Neural cell (in vitro differentiated cells): Measurements from ENCODE around the gene DUSP5.

Experiments used
- CTCF ChIP-seq: fragments of 450-650 bp; IDR thresholded peaks from 2 replicates; pipeline ENCODE4 v1.5.1; 2014; ENCODE audit warnings: antibody characterized with exemption, mild to moderate bottlenecking, moderate library complexity; ENCODE audit not compliant: poor library complexity, severe bottlenecking
- EP300 ChIP-seq: fragments of 450-650 bp; conservative IDR thresholded peaks from 2 replicates; pipeline ENCODE4 v1.6.1; 2014; ENCODE audit warnings: antibody characterized with exemption, mild to moderate bottlenecking, moderate library complexity; ENCODE audit not compliant: poor library complexity, severe bottlenecking
- EZH2 ChIP-seq: fragments of 200-600, 300-800 bp; shearing (Covaris generic), sonication (generic); IDR thresholded peaks from 2 replicates; pipeline ENCODE4 v1.6.1; 2014; ENCODE audit warnings: antibody characterized with exemption, low read length, borderline replicate concordance, mild to moderate bottlenecking; ENCODE audit not compliant: insufficient read depth, poor library complexity, severe bottlenecking
- MXI1 ChIP-seq: fragments of 450-650 bp; conservative IDR thresholded peaks from 2 replicates; pipeline ENCODE4 v1.6.1; 2014; ENCODE audit warnings: antibody characterized with exemption, mild to moderate bottlenecking; ENCODE audit not compliant: poor library complexity, severe bottlenecking
- POLR2AphosphoS5 ChIP-seq: IDR thresholded peaks from 2 replicates; pipeline ENCODE4 v1.6.1; 2012
- RAD21 ChIP-seq: fragments of 450-650 bp; conservative IDR thresholded peaks from 2 replicates; pipeline ENCODE4 v1.6.1; 2014; ENCODE audit warnings: antibody characterized with exemption, mild to moderate bottlenecking, moderate library complexity
- REST ChIP-seq: IDR thresholded peaks from 2 replicates; pipeline ENCODE4 v1.6.1; 2012; ENCODE audit warnings: borderline replicate concordance
- SMC3 ChIP-seq: fragments of 450-650 bp; conservative IDR thresholded peaks from 2 replicates; pipeline ENCODE4 v1.6.1; 2014; ENCODE audit warnings: antibody characterized with exemption, mild to moderate bottlenecking, moderate library complexity; ENCODE audit not compliant: poor library complexity
- TAF1 ChIP-seq: IDR thresholded peaks from 2 replicates; pipeline ENCODE4 v1.6.1; 2012; ENCODE audit warnings: low read depth

- TF ChIP-seq CTCF (no peak), REST (no peak), TAF1 (no peak), EZH2 (no peak), SMC3 (no peak), EP300 (no peak), MXI1 (no peak), RAD21 (no peak), POLR2AphosphoS5 (no peak)
These were observed 10.6 kb downstream of the DUSP5 start for GRCh38 chr10:110508159-110508788.
